CMK (cell line): ENCODE measurements around the gene DYDC1.
"Not testable (repeated sequence)": the region's sequence is repeated elsewhere in the genome, so short reads cannot be mapped to it uniquely, and the experiment has no call there.

ENCODE experiments used
- DNase-seq: peaks from one replicate; pipeline ENCODE4 v3.0.0-alpha.2; 2010; ENCODE audit warnings: low read depth

The DYDC1 gene

DNA sequence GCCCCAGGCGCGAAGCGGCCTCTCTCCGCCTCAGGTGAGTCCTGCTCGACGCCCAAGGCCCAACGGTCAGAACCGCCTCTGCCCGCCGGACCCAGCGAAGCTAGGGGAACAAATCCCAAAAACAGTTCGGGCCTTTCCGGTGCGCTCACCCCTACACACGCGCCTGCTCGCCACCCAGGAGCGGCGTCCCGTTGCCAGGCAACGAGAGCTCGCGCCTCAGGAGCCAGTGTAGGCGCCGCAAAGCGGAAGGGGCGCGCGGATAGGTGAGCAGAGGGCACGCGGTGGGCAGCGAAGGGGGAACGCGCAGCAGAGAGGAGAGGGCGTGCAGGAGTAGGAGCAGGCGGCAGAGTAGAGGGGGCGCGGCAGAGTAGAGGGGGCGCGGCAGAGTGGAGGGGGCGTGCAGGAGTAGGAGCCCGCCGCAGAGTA lies at the start of gene DYDC1, which contains the start of gene DYDC2:
TSS of gene DYDC1 (minus strand) at position 193 of the 426 bp plus-strand sequence. CDS start 4,154 bp downstream, outside the sequence.
TSS of gene DYDC2 (plus strand) at position 219 of the 426 bp plus-strand sequence. CDS start 5,663 bp downstream, outside the sequence.
- DNase-seq = no peak

DNA sequence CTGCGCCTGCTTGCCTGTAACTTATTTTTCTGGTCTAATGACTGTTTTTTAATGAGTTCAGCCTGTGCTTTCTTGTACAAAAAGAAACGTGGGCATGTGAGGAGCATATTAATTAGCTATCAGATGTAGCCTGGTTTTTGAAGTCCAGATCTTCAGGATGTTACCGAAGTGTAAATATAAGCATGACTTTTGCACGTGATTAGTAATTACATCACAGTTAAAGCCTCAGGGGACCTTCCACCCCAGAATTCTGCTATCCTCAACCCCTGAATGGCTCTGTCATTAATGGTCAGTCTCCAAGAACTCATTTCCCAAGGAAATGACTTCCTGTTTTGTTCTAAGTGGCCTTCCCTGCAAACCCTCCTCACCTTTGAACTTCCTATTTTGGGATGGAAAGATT lies 49.6 kb upstream of the DYDC1 start:
- DNase-seq = no peak

DNA sequence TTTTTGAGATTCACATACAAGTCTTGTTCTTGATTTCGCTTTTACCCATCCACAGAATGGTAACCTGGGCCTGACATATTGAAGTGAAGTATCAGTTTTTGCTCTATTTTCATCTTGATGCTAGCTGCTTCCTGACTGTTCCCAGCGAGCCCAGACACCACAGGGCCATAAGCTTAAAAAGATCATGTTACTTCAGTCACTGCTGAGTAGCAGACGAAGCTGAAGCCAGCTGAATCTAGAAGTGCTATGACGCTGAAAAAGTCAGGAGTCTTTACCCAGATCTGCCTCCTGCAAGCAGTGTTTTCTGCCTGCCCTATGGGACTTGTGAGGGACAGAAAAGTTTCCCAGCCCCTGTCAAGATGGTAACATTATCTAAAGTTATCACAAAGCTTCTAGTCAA lies 49.1 kb upstream of the DYDC1 start:
- DNase-seq = no peak

DNA sequence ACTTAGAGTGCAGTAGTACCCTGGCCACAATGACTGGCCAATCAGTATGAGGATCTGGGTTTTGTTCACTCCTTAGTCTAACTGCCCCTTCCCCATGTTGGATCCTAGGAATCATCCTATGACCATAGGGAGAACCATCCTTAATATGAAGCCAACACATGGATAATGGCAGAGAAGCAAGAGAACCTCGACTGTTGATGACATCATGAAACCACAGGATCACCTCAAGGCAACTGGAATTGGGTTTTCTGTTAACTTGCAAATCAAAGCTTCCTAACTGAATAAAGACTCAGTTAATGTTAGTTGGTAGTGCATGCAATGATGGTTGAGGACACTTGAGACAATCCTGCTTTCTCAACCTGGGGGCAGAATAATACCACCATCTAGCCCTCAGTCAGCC lies 48.5 kb upstream of the DYDC1 start:
- no peak for DNase-seq

DNA sequence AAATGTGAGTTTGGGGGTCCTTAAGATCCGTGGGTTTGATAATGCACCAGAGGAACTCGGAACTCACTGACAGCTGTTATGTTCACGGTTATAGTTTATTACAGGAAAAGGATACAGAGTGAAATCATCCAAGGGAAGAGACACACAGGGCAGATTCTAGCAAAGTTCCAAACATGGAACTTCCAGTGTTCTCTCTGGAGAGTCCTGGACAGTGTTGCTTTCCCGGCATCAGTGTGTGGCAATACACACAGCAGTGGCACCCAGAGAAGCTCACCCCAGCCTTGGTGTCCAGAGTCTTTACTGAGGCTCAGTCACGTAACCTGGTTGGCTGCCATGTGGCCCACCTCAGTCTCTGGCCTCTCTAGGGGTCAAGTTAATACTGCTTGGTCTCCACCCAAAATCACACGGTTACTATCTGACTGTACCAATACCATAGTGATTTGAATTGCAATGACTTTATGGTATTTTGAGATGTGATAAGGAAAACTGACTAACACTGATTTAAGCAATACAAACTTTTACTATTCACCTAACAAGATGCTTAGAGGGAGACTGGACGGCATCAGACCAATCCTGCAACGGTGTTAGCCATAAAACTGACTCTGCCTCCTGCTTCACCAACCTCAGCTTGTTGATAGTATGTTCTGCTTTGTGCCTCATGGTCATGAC lies 43.7 kb upstream of the DYDC1 start:
- no peak for DNase-seq

DNA sequence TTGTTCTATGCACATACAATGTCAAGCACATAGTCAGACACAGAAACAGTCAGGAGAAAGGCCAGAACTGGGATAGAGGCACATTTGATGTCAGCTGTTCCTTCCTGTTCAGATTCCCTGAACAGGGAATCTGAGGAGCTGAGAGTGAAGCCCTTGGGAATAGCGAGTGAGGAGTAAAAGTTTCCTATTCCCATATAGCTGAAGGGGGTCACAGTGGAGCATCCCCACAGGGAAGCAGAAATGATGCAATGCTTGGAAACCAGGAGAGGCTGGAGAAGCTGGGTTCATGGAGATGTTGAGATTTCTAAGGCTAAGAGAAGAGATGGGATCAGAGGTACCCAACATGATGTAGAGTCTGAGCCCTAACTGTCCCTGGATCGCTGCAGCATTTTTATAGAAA lies 40.5 kb upstream of the DYDC1 start:
- no peak for DNase-seq

DNA sequence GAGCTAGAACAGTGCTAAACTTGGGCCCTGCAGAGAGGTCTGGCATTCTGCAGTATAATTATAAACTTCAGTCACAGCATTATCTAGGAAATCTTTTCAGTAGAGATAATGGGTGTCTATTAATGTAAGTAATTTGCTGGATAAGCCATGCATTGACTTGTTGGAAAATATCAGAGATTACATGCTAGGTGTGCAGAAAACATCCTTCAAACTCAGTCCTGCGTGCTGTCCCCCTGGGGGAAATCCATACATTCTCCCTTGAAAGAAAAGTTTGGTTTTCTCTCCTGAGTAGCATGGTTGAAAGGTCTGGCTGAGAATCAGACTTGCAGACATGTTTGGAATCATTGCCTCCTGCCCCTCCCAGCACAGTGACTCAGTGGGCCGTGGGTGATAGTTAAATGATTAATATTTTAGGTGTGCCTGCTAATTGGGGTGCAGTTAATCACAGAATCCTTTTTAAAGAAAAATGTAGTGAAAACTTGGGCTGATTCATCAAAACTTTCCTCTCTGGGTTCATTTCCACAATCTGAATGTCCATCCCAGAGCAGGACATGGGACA lies 37.9 kb upstream of the DYDC1 start:
- DNase-seq = no peak

DNA sequence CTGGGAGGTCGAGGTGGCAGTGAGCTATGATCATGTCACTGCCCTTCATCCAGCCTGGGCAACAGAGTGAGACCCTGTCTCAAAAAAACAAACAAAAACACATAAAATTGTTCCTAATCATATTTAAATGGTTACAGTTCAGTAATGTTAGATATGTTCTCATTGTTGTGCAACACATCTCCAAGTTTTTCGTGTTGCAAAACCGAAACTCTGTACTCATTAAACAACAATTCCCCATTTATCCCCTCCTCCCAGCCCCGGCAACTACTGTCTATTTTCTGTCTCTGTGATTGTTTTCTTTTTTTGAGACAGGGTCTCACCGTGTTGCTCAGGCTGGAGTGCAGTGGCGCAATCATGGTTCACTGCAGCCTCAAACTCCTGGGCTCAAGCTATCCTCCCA lies 35.7 kb upstream of the DYDC1 start:
- DNase-seq = no peak

DNA sequence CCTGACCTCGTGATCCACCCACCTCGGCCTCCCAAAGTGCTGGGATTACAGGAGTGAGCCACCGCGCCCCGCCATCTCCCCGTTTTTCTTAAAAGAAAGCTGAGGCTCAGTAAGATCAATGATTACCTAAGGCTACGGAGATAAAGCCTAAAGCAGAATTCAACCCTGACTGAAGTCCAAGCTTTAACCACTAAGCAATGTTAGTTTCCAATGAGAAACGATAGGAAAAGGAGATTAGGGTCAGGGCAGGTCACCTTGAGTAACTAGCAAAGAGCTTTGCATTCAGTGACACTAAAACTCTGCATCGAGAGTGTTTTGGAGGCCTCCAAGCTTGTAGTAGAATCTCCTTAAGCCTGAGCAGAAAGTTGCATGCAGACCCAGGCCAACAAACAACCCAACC lies 34.2 kb upstream of the DYDC1 start:
- no peak for DNase-seq

DNA sequence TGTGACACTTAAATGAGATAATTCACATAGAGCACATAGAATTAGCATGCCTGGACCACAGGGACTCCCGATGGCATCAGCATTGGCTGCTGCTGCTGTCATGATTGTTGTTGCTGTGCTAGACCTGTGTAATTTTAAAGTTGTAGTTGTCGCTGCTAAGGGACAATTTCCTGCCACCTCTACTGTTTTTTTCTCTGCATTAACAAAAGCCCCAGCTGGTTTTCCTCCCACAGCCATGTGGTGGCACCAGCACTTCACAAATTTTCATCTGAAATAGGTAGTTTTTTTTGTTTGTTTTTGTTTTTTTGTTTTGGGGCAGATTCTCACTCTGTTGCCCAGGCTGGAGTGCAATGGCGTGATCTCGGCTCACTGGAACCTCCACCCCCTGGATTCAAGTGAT lies 26.4 kb upstream of the DYDC1 start:
- DNase-seq = no peak

DNA sequence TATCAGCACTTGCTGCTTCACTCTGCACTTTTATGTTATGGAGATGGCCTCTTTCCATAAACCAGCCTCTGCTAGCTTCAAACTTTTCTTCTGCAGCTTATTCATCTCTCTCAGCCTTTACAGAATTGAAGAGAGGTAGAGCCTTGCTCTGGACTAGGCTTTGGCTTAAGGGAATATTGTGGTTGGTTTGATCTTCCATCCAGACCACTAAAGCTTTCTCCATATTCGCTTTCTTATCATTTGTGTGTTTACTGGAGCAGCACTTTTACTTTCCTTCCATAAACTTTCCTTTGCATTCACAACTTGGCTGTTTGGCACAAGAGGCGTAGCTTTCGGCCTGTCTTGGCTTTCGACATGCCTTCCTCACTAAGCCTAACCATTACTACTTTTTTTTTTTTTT lies 23.6 kb upstream of the DYDC1 start:
- DNase-seq = no peak

DNA sequence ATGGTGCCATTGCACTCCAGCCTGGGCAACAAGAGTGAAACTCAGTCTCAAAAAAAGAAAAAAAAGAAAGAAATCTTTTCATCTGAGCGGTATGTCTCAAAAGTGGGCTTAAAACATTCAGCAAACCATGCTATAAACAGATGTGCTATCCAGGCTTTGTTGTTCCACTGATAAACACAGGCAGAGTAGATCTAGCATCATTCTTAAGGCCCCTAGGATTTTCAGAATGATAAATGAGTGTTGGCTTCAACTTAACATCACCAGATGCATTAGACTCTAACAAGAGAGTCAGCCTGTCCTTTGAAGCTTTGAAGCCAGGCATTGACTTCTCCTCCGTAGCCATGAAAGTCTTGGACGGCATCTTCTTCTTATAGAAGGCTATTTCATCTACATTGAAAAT lies 23.1 kb upstream of the DYDC1 start:
- DNase-seq = no peak

DNA sequence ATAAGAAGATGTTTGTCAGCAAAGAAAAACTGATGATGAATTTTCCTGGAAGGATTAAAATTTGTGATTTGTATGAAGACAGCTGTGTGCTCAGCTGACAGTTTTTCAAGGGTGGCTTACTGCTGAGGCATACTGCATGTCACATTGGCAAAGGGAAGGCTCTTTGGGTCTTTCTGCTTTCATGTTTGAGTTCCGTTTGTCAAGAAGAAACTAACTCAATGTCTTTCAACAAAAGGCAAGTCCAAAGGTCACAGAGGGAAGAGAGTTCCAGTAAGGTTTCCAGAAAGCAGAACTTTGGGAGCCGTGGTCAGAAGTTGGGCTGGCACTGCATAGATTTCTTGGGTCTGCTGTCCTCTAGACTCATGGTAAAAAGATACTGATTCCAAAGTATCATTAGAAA lies 16.9 kb upstream of the DYDC1 start:
- no peak for DNase-seq

DNA sequence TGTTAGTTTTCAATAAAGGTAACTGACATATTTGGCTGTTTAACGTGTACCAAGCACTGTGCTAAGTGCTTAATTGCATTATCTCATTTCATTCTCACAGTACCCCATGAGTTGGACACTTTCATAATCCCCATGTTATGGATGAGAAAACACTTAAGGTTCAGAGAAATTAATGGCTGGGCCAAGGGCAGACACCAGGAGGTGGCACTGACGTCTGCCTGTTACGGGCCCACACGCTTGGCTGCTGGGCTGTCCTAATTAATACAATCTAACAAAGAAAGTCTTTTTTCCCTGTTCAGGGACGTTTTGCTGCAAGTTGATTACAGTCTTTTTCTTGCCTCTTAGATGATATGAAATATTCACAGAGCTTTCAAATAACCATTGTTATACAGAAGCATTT lies 16.1 kb upstream of the DYDC1 start:
- no peak for DNase-seq

DNA sequence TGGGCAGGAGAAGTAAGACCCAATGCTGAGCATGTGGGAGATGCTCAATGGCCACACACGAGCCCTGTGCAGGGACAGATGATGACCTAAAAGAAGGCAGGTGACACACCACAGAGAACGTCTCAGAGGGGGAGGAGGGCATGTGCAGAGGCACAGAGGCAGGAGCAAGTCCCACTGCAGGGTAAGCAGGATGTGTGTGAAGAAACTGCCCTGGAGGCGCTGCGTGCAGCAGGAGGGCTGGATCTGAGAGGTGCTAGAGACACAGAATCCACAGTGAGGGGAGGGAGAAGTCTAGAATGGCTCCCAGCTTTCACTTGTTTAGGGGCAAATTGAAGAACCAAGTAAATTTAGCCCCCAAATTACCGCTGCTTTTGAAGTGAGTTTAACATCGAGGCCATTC lies 14.9 kb upstream of the DYDC1 start:
- no peak for DNase-seq

DNA sequence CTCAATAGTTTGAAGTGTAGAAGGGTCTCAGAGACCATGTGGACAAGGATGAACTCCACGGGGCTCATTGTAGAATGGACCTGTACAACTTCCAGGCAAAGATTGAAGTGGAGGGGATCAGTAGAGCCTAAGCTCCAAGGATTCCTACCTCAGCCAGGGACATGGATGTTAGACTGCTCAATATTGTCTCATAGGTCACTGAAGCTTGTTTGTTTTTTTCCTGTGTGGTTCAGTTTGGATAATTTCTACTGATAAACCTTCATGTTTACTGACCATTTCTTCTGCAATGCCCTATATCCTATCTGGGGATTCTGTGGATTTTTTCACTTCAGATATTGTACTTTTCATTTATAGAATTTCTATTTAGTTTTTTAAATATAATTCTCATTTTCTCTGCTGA lies 9.0 kb upstream of the DYDC1 start:
- DNase-seq = no peak

DNA sequence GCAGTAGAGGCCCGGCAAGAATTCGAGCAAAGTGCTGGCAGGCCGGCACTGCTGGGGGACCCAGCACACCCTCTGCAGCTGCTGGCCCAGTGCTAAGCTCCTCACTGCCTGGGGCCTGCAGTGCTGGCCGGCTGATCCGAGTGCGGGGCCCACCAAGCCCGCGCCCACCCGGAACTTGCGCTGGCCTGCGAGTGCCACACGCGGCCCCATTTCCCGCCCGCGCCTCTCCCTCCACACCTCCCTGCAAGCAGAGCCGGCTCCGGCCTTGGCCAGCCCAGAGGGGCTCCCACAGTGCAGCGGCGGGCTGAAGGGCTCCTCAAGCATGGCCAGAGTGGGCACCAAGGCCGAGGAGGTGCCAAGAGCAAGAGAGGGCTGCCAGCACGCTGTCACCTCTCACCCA lies 3.1 kb upstream of the DYDC1 start:
- no peak for DNase-seq

DNA sequence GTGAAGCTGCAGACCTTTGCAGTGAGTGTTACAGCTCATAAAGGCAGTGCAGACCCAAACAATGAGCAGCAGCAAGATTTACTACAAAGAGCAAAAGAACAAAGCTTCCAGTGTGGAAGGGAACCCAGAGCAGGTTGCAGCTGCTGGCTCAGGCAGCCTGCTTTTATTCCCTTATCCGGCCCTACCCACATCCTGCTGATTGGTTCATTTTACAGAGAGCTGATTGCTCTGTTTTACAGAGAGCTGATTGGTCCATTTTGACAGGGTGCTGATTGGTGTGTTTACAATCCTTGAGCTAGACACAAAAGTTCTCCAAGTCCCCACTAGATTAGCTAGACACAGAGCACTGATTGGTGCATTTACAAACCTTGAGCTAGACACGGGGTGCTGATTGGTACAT lies 2.4 kb upstream of the DYDC1 start:
- DNase-seq = not testable (repeated sequence)

DNA sequence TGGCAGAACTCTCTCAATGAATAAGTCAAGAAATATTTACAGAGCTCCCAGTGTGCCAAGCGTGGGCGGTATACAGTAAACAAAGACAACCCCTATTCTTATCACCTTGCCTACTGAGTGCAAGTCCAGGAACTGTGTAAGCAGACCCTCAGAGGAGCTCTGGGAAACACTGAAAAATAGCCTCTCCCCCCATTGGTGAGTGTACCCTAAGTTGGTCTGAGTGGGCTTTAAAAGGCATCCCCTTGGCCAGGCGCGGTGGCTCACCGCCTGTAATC lies 1.2 kb upstream of the DYDC1 start:
- no peak for DNase-seq

DNA sequence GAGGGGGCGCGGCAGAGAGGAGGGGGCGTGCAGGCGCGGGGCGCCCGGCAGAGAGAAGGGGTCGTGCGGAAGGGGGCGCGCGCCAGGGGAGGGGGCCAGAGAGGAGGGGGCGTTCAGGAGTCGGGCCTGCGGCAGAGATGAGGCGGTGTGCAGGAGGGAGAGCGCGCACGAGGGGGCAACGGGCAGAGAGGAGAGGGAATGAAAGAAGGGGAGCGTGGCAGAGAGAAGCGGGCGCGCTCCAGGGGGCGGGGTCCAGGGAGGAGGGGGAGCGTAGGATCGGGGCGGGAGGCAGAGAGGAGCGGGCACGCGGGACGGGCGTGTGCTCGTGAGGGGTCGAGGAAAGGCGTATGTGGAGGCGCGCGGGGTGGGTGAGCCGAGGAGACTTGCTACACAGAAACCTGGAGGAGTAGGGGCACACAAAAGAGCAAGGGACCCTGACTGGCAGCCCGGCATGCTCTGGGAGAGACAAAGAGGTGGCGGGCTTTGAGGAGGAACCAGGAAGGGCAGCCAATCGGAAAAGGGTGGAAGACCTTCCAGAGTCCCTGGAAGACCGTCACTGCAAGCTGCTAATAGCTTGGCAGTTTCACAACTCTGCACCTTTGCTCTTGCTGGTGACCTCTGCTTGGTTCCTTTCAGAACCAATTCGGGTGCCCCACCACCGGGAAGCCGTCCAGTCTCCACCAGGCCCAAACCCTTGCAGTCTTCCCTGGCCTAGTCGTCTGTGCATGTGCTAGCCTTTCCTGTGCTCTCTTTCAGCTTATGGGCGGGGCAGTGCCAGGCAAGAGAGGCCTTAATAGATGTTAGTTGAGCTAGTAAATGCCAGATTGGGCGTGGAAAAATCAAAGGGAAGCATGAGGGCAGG lies 665 bp upstream of the DYDC1 start:
- no peak for DNase-seq

DNA sequence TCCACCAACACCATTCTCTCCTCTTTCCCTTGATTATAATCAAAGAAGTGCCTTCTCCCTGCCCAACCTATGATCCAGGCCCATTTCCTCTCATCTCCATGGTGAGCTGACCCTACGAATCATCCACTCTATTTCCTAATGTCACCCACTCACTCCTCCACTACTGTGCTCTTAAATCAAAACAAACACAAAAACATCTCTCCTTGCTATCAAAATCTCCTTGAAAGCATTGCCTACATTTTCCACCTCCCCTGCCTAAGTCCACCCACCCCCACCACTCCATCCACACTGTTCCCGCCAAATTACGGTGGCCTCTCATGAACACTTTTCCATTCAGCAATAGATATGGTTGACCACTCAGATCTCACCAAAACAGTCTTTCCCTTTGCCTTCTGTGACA lies 5.3 kb downstream of the DYDC1 start:
- DNase-seq = no peak

DNA sequence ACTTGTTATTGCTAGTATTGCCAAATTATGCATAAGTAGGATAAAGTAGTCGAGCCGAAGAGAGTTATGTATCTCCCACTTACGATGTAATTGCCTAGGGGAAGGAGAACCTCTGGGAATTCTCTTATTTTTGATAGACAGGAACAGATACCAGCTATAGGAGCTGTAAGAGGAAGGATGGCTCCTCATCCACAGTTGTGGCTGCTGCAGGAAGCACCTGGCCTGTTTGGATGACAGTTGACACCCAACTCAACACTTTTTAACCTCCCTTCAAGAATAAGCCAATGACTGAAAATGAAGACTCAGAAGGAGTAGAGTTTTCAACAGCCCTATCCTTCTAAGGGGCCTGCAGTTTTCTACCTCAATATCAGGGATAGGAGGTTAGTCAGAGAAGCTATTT lies 6.3 kb downstream of the DYDC1 start:
- DNase-seq = no peak

DNA sequence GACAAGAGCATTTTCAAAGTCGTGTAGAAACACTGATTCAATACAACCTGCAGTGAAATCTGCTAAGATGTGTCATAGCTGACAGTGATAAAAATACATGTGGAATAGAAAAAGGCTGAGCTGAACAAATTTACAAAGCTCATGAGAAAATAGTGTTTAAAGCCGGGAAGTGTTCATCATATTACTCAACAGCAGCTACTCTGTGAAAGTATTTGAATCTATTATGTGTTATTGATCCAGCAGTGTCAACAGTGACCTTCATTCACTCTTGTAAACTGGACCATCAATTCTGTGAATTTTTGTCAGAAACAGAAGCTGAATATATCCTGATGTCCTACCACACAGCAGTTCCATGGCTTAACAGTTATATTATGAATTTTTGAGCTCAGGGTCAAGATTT lies 11.6 kb downstream of the DYDC1 start:
- DNase-seq = no peak

DNA sequence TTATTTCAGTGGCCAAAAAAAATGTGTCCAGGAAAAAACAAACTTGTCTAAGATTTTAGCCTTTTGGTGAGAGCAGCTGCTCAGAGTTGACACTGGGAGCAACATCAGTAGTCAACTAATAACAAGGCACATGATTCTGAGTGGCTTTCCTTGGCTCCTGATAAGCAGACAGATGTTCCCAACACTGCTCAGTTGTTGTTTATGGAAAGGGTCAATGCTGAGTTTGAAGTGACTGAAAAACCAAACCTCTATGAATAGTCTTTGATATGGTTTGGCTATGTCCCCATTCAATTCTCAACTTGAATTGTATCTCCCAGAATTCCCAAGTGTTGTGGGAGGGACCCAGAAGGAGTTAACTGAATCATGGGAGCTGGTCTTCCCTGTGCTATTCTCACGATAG lies 12.3 kb downstream of the DYDC1 start:
- DNase-seq = no peak
